Activated naive CD4-positive, alpha-beta T cell treated with anti-CD3 and anti-CD28 coated beads, Interleukin-2, amount 50 U/mL, for 72 hours (primary cell): ENCODE data around the gene CTBP1. TPM values are rescaled to one million over a fixed set of nuclear protein-coding genes. Genes with fewer than 3 reads are reported as not detected.

Experiments used
- ATAC-seq, 2 donors: fragments of 150-1000 bp; cut with Tn5 transposase; 2 replicates each; pipeline ENCODE4 v1.10.0; 2021; ENCODE audit warnings: mild to moderate bottlenecking in 2 of 2, moderate library complexity in 2 of 2
- DNase-seq, 2 donors: peaks; one replicate each; pipeline ENCODE4 v3.0.0; 2021 to 2022; ENCODE audit warnings: low spot score in 2 of 2
- H3K27ac Mint-ChIP-seq, 2 donors: one replicate each; pipeline ENCODE4 v1.8.0; 2022; ENCODE audit warnings: mild to moderate bottlenecking in 2 of 2, mixed read lengths in 2 of 2
- H3K36me3 Mint-ChIP-seq, 2 donors: one replicate each; pipeline ENCODE4 v1.8.0; 2022; ENCODE audit warnings: mixed read lengths in 2 of 2
- H3K9me3 Mint-ChIP-seq, 2 donors: one replicate each; pipeline ENCODE4 v1.8.0; 2022; ENCODE audit warnings: mixed read lengths in 2 of 2
- total RNA-seq, 2 donors: library from RNA; stranded (reverse); gene quantifications; one replicate each; pipeline ENCODE4 v1.2.3, GENCODE V29; 2022

The CTBP1 gene
- total RNA-seq, 2 donors from 2014 or later = 74.7 to 177 TPM

DNA sequence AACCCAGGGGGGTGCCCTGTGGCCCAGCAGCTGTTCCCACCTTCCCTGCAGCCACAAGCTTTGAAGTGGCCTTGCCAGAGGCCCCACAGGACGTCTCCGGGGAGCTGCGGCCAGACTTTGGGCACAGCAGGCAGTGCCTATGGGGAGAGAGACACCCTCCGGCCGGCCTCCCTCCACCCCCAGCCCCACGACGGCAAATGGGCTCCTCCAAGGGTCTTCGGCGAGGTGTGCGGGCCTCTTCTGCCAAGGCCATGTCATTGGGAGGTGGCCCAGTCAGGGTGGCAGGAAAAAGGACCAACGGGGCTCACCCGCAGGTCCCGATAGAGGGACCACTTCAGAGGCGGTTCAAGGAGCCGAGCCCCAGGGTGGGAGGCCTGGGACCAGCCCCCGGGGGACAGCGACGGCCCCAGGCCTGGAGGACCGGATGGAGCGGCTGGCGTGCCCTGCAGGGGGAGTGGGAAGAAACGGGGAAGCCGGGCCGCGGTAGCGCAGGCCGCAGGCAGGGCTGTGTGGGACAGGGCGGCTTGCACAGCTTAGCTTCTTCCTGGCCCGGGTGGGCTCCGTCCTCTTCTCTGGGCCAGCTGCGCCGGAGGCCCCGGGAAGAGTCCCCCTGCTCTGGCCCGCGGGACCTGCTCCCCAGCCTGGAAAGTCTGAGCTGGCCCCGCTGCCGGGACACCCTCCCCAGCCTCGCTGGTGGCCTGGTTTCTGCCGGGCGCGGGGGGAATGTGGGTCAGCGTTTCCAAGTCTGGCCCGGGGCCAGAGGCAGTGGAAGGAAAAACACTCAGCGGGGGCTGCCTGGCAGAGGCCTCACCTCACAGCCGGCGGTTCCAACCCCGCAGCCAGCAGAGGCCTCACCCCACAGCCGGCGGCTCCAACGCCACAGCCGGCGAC, 54.7 kb downstream of the CTBP1 start:
- Mint-ChIP-seq H3K36me3 (no peaks in the 10 kb centered on the region), H3K9me3 (no peaks in the 10 kb centered on the region), H3K27ac (no peak overlapping the region)
- DNase-seq (peak in 1 of 2 donors; percentile 44), ATAC-seq (peak in 1 of 2 donors; percentile 7)

DNA sequence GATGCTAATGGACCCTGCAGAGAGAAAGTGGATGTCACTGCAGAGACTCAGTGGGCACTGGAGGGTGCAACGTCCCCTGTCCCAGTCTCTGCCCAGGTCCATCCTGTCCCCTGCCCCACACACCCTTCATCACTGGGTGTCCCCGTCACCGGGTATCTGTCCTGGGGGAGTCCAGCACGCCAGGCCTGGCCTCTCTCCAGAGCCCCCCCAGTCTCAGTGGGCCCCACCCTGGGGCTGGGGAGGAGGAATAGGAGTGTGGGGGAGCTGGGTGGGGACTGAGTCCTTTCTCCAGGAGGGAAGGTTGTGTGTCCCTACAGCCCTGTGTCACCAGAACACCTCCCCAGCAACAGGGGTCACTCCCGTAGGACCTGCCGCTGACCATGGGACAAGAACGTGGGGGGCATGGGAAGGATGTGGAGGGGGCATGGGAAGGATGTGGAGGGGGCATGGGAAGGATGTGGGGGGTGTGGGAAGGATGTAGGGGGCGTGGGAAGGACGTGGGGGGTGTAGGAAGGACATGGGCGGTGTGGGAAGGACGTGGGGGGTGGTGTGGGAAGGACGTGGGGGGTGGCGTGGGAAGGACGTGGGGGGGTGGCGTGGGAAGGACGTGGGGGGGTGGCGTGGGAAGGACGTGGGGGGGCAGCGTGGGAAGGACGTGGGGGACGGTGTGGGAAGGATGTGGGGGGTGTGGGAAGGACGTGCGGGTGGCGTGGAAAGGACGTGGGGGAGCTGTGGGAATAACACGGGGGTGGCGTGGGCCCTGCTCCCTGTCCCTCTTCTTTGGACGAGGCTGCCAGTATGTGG, 55.5 kb downstream of the CTBP1 start:
- Mint-ChIP-seq H3K27ac (no peak overlapping the region), H3K9me3 (no peaks in the 10 kb centered on the region), H3K36me3 (no peaks in the 10 kb centered on the region)
- ATAC-seq (no peak), DNase-seq (no peak)

DNA sequence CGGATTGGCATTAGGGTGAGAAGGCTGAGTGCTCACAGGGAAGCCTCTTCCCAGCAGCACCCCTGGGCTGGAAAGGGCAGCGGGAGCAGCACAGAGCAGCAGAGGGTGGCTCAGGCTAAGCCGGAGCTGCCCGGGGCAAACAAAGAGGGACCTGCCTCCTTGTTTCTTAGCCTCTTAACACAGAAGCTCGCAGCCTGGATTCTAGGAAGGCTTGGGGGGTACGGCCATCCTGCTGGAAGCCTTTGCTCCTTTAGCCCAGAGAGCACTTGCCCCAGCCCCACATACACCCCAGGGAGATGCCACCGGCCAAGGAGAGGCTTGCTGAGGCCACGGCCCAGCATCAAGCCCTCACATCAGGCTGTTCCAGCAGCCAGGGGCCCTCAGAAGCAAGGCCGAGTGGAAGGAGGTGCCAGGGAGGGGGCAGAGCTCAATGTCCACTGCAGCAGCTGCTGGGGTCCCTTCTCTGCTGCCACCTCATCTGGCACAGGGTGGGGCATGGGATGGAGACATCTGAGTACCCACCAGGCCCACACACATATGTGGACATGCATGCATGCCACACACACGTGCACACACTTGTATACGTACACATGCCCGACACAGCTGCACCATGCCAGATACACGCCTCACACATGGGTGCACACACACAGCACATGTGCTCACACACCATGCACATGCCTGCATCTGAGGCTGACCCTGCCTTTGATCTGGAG, 56.3 kb downstream of the CTBP1 start:
- Mint-ChIP-seq H3K9me3 (no peaks in the 10 kb centered on the region), H3K36me3 (no peaks in the 10 kb centered on the region), H3K27ac (no peak overlapping the region)
- ATAC-seq (peak in 1 of 2 donors; percentile 11), DNase-seq (no peak)

DNA sequence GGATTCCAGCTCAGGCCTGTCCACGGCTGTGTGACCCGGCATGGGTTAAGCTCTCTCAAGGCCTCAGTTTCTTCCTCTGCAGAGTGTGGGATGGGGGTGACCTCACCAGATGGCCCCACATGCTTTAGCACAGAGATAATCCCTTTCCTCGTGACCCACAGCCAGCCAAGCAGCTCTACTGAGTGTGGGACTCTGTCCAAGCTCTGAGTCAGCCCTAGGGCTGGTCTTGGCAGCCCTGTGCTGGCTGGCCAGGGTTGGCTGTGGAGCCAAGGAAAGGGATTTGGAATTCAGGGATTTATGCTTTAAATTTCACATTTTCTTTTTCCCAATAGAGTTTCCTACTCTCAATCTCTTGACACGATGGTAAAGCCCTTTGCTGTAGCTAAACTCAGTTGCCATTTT, 56.8 kb downstream of the CTBP1 start:
- DNase-seq (peak in 1 of 2 donors; percentile 34), ATAC-seq (no peak)
- Mint-ChIP-seq H3K36me3 (no peaks in the 10 kb centered on the region), H3K27ac (no peak overlapping the region), H3K9me3 (no peaks in the 10 kb centered on the region)

DNA sequence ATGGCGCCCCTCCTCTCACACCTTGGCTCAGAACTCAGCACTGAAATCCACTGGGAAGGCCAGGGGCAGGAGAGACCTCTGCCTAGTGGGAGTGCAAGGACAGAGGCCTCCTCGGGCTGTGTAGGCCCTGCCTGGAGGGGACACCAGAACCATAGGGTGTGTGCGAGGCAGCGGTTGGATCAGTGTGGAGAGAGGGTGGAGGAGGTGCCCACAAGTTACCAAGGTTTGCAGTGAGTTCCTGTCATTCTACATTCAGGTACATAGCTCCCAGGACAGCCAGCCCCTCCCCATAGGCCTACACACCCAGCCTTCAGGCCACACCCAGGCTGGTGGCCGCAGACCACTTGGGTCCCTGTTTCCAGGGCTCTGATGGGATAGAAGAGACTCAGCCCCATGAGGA, 57.3 kb downstream of the CTBP1 start:
- Mint-ChIP-seq H3K9me3 (no peaks in the 10 kb centered on the region), H3K36me3 (no peaks in the 10 kb centered on the region), H3K27ac (no peak overlapping the region)
- no peak for DNase-seq
- no peak for ATAC-seq

DNA sequence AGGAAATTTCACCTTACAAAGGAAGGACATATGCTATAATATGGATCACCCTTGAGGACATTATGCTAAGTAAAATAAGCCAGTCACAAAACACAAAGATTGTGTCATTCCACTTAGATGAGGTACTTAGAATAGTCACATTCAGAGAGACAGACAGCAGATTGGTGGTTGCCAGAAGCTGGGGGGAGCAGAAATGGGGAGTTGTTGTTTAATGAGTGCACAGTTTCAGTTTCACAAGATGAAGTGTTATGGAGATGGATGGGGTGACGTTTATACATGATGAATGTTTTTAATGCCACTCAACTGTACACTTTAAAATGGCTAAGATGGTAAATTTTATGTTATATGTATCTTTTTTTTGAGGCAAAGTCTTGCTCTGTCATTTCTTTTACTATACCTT, 61.7 kb downstream of the CTBP1 start:
- Mint-ChIP-seq H3K36me3 (peaks cover 5 to 7% of the 10 kb centered on the region in 2 donors), H3K27ac (no peak overlapping the region), H3K9me3 (peaks cover 0 to 4% of the 10 kb centered on the region in 2 donors)
- ATAC-seq = peak; percentile 86 to 99
- no peak for DNase-seq

DNA sequence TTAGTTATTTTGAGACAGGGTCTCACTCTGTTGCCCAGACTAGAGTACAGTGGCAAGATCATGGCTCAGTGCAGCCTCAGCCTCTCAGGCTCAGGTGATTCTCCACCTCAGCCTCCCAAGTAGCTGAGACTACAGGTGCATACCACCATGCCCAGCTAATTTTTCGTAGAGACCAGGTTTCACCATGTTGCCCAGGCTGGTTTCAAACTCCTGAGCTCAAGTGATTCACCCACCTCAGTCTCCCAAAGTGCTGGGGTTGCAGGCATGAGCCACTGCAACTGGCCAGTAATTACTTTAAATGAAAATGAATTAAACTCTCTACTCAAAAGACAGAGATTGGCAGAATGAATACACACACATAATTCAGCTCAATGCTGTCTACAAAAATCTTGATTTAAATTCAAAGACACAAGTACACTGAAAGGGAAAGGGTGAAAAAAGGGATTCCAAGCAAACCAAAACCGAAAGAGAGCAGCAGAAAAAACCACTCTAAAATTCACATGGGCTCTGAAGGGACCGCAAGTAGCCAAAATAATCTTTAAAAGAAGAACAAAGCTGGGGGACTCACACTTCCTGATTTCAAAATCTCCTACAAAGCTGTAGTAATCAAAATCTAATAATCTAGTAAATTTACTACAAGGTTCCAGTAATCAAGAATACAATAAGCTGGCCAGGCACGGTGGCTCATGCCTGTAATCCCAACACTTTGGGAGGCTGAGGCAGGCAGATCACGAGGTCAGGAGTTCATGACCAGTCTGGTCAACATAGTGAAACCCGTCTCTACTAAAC, 64.8 kb downstream of the CTBP1 start:
- ATAC-seq (peak in 1 of 2 donors; percentile 34), DNase-seq (no peak)
- peaks cover 10 to 21% of the 10 kb centered on the region in 2 donors for H3K9me3 Mint-ChIP-seq
- no peak overlapping the region for H3K27ac Mint-ChIP-seq
- H3K36me3 Mint-ChIP-seq = peaks cover 21 to 32% of the 10 kb centered on the region in 2 donors

DNA sequence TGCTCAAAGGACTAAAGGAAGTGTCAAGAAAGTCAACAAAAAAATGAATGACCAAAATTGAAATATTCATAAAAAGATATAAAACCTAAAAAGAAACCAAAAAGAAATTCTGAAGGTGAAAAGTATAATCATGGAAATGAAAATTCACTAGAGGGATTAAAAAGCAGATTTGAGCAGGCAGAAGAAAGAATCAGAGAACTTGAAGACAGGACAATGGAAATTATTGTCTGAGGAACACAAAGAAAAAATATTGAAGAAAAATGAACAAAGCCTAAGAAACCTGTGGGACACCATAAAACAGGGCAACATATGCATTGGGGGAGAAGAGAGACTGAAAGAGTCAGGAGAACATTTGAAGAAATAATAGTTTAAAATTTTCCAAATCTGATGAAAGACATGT, 66.6 kb downstream of the CTBP1 start:
- DNase-seq (no peak), ATAC-seq (no peak)
- H3K9me3 Mint-ChIP-seq = peaks cover 10 to 21% of the 10 kb centered on the region in 2 donors
- peaks cover 21 to 32% of the 10 kb centered on the region in 2 donors for H3K36me3 Mint-ChIP-seq
- no peak overlapping the region for H3K27ac Mint-ChIP-seq

DNA sequence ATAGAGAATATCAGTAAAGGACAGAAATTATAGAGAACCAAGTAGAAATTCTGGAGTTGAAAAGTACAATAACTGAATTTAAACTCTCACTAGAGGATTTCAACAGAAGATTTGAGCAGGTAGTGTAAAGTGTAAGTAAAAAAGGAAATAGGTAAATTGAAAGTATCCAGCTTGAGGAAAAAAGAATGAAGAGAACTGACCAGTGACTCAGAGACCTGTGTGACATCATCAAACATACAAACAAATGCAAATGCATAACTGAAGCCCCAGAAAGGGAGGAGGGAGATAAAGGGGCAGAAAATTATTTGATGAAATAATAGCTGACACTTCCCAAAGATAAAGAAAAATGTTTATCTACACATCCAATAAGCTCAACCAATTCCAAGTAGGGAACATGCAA, 68.3 kb downstream of the CTBP1 start:
- peaks cover 21 to 32% of the 10 kb centered on the region in 2 donors for H3K36me3 Mint-ChIP-seq
- H3K9me3 Mint-ChIP-seq = peaks cover 10 to 21% of the 10 kb centered on the region in 2 donors
- H3K27ac Mint-ChIP-seq = no peak overlapping the region
- DNase-seq = no peak
- no peak for ATAC-seq

DNA sequence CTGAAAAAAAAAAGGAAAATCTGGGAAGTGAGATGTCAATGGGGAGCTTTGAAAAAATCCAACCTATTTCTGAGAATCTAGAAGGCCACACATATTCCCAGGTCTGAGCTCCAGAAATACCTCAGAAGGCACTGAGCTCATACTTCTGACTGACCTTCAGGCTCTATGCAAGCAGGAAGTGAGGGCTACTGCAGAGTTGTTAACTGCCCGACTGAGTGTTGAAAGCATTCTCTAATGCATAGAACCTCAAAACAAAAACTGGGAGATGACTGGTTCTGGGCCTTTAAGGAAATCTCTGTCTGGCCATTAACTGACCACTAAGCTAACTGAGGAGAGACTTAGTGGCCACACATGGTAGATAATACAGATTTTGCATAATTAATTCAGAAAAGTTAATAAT, 69.0 kb downstream of the CTBP1 start:
- Mint-ChIP-seq H3K9me3 (peaks cover 10 to 21% of the 10 kb centered on the region in 2 donors), H3K36me3 (peaks cover 21 to 32% of the 10 kb centered on the region in 2 donors), H3K27ac (no peak overlapping the region)
- ATAC-seq (no peak), DNase-seq (no peak)

DNA sequence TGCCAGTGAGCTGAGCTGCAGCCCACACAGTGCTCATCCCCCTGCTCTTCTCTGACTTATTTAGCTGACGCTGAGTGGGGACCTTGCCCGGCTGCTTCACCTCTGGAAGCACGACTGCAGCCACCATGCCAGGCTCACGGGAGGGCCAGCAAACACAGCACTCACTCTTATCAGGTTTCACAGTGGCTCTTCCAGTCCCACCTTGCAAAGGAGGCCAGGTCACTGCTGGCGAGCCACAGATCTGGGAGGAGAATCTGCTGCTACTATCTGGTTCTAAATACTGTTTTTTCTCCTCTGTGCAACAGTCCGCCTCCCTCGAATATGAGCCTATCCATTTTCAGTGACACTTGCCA, 69.9 kb downstream of the CTBP1 start:
- no peak for DNase-seq
- Mint-ChIP-seq H3K27ac (no peak overlapping the region), H3K9me3 (peaks cover 10 to 21% of the 10 kb centered on the region in 2 donors), H3K36me3 (peaks cover 21 to 32% of the 10 kb centered on the region in 2 donors)
- ATAC-seq = no peak

DNA sequence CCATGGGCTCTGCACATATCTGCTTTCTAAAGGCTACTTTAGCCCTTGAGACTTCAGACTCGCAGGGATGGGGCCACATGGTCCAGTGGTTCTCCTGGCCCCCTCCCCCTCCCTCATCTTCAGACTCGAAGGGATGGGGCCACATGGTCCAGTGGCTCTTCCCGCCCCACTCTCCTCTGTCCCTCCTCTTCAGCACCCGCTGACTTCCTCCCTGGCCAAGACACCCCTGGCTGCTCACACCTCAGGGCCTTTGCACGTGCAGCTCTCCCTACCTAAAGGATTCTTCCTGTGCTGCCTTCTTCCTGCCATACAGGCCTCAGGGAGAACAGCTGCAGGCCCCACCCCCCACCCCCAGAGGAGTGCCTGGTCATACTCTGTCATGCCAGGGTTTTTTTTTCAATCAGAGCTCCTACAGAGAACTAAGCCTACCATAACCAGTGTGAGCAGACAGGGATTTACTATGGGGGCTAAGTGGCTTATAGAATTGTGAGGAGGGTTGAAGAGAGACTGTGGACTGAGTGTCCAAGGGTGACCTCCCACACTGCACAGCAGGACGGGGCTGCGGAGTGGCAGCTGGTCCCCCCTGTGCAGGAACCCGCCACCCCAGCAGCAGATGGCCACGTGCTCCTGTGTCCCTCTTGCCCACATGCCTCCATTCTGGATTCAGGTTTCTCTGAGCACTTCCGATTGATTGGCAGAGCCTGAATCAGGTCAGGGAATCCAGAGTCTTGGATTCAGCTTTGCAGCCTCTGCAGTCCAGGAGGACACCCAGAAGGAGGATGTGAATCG, 70.4 kb downstream of the CTBP1 start:
- H3K27ac Mint-ChIP-seq = no peak overlapping the region
- peaks cover 10 to 21% of the 10 kb centered on the region in 2 donors for H3K9me3 Mint-ChIP-seq
- DNase-seq = no peak
- no peak for ATAC-seq
- peaks cover 21 to 32% of the 10 kb centered on the region in 2 donors for H3K36me3 Mint-ChIP-seq

DNA sequence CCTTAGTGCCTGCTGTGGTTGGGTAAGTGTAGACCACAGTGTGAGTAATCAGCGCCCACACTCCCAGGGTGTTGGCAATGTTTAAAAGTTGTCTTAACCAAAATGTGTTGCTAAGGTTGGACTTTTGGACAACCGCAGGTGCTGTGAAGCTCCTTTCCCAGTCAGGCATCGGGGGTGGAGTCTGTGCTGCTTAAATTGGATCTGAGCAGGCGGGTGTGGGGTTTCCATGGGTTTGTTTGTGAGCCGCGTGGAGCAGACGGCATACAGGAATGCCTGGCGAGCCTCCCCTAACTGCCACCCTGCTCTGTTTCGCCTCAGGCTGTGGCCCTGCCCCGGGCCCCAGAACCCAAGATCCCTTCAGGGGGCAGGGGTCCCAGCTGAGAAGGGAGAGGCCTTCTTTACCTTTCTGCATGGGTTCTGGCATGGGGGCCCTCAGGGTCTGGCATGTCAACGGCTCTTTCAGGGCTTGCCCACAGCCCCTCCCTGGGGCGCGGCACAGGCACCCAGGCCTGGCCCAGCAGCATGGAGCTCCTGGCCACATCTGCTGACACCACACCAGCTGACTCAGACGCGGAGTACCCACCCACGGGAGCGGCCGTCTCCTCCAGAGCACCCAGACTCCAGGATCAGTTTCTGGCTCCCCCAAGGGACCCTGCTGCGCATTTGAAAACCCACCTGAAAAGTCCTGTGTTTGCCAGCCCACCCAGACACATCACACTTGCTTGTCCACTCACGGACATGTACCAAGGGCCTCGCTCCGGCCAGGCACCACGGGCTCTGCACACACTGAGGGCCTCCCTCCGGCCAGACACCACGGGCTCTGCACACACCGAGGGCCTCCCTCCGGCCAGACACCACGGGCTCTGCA, 71.4 kb downstream of the CTBP1 start:
- Mint-ChIP-seq H3K36me3 (peaks cover 16 to 31% of the 10 kb centered on the region in 2 donors), H3K27ac (no peak overlapping the region), H3K9me3 (peaks cover 10 to 20% of the 10 kb centered on the region in 2 donors)
- ATAC-seq (peak; percentile 40 to 46), DNase-seq (no peak)

DNA sequence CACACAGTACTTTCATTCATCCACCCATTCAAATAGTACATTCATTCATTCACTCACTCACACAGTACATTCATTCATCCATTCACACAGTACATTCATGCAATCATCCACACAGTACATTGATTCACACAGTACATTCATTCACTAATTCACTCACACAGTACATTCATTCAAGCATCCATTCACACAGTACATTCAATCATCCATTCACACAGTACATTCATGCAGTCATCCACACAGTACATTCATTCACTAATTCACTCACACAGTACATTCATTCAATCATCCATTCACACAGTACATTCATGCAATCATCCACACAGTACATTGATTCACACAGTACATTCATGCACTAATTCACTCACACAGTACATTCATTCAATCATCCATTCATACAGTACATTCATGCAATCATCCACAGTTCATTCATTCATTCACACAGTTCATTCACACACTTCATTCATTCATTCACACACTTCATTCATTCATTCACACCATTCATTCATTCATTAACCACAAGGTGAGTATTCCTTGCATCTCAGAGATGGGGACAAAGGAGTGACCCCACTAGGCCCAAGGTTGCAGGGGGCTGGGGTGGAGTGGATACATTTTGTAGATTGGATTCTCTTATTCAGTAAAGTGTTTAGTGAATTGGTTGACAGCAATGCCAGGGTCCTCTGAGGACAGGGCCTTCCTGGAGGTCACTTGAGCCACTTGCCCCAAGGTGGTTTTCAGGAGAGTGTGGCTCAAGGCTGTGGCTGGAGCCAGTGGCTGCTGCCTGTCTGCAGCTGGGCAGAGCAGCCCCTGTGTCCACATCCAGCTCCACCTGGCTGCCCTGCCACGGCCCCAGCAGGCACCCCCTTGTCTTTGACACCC, 72.3 kb downstream of the CTBP1 start:
- ATAC-seq = peak in 1 of 2 donors; percentile 79
- Mint-ChIP-seq H3K9me3 (peaks cover 10 to 15% of the 10 kb centered on the region in 2 donors), H3K27ac (no peak overlapping the region), H3K36me3 (peaks cover 15 to 22% of the 10 kb centered on the region in 2 donors)
- DNase-seq = no peak
